Vagina (tissue), 2 donors: ENCODE measurements around the gene DLG5. TPM values are rescaled to one million over a fixed set of nuclear protein-coding genes. Genes with fewer than 3 reads are reported as not detected.
"Not testable (repeated sequence)": the region's sequence is repeated elsewhere in the genome, so short reads cannot be mapped to it uniquely, and the experiment has no call there.

Experiments
- DNase-seq, 2 donors: peaks; one replicate each; pipeline ENCODE4 v3.0.0-alpha.2; 2017; ENCODE audit errors: extremely low spot score in 2 of 2
- H3K27ac ChIP-seq: fragments of 200-600 bp; sonication (generic); one replicate; pipeline ENCODE4 v1.5.1; 2019
- H3K27me3 ChIP-seq: fragments of 200-600 bp; sonication (generic); one replicate; pipeline ENCODE4 v1.5.1; 2019
- H3K36me3 ChIP-seq, 2 donors: fragments of 200-600 bp; sonication (generic); one replicate each; pipeline ENCODE4 v1.5.1; 2017 to 2019
- H3K4me1 ChIP-seq: fragments of 200-600 bp; sonication (generic); one replicate; pipeline ENCODE4 v1.5.1; 2019
- H3K4me3 ChIP-seq, 2 donors: fragments of 200-600 bp; sonication (generic); 1 replicate in 1 of 2; 2 replicates in 1 of 2; pipeline ENCODE4 v1.5.1; 2016 to 2019
- H3K9me3 ChIP-seq: fragments of 200-600 bp; sonication (generic); one replicate; pipeline ENCODE4 v1.5.1; 2019
- POLR2A ChIP-seq, 2 donors: fragments of 450-650 bp; IDR thresholded peaks; one replicate each; pipeline ENCODE4 v1.6.1; 2017; ENCODE audit warnings: antibody characterized with exemption in 2 of 2, mild to moderate bottlenecking in 2 of 2, moderate library complexity in 2 of 2
- POLR2AphosphoS5 ChIP-seq, 2 donors: sonication (generic); formaldehyde crosslinking; IDR thresholded peaks; one replicate each; pipeline ENCODE4 v1.9.0; 2017; ENCODE audit warnings: antibody characterized with exemption in 2 of 2, mild to moderate bottlenecking in 2 of 2, low read depth in 1 of 2; ENCODE audit not compliant: insufficient read depth in 1 of 2
- intact Hi-C: fragments of 100-400 bp; cut with DNase I; formaldehyde crosslinking; loops from one replicate; pipeline ENCODE4 v1.15.1; 2023
- total RNA-seq: library from RNA; depleted of rRNA; stranded (reverse); fragments of >200 nt; gene quantifications from one replicate; pipeline ENCODE4 v1.2.3, GENCODE V29; 2016
- TF ChIP-seq, protein P1 (sequence below), 3 experiments: fragments of 450-650 bp in 2 of 3; fragments of 200-600 bp in 1 of 3; sonication (generic) in 1 of 3; IDR thresholded peaks; one replicate each; pipeline ENCODE4 v1.5.1; 2017 to 2019; ENCODE audit warnings: antibody characterized with exemption in 3 of 3, mild to moderate bottlenecking in 2 of 3, moderate library complexity in 2 of 3

Gene DLG5
- total RNA-seq, 1 donor from 2014 or later: 57.5 TPM

DNA sequence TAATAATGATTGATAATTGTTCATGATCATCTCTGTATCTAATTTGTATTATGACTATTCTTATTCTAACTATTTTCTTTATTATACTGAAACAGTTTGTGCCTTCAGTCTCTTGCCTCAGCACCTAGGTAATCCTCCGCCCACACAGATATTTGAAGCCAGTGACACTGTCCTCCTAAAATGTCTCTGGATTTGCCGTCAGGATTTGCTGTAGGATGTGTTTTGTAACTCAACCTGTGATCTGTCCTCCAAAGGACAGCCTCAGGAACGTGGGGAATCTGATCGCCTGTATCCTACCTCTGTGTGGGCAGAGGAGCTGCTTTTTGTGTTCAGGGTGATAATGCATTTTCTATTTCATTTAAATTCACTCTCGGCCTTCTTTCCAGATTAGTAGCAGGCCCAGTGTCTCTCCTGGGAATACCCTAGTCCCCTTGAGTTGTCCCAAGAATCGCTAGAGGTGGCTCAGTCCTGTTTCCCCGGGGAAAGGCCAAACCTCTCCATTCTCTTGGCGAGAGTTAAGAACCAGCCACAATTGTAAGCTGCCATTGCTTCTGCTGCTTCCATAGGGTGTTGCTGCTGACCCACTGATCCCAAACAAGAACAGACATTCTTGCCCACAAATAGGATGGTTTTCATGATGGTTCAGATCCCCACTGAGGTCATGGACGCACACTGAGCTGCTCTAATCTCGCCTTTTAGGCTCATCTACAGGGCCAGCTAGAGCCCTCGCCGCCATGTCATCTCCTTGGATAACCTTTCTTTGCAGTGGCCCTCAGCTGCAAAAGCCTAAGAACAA lies 152.7 kb downstream of the DLG5 start:
- no peaks in the 10 kb centered on the region for H3K4me1 ChIP-seq
- H3K27me3 ChIP-seq: no peaks in the 10 kb centered on the region
- no peaks in the 10 kb centered on the region for H3K9me3 ChIP-seq
- peak in 1 of 2 donors; percentile 81 for DNase-seq
- H3K36me3 ChIP-seq: no peaks in the 10 kb centered on the region
- H3K4me3 ChIP-seq: no peak overlapping the region
- no peak overlapping the region for H3K27ac ChIP-seq
- TF ChIP-seq POLR2A (IDR thresholded peaks at IDR 0.05) (no peak), POLR2AphosphoS5 (IDR thresholded peaks at IDR 0.05; ENCODE audit: insufficient read depth in 1 of 2, low read depth in 1 of 2) (no peak)
- TF ChIP-seq, protein P1, sequence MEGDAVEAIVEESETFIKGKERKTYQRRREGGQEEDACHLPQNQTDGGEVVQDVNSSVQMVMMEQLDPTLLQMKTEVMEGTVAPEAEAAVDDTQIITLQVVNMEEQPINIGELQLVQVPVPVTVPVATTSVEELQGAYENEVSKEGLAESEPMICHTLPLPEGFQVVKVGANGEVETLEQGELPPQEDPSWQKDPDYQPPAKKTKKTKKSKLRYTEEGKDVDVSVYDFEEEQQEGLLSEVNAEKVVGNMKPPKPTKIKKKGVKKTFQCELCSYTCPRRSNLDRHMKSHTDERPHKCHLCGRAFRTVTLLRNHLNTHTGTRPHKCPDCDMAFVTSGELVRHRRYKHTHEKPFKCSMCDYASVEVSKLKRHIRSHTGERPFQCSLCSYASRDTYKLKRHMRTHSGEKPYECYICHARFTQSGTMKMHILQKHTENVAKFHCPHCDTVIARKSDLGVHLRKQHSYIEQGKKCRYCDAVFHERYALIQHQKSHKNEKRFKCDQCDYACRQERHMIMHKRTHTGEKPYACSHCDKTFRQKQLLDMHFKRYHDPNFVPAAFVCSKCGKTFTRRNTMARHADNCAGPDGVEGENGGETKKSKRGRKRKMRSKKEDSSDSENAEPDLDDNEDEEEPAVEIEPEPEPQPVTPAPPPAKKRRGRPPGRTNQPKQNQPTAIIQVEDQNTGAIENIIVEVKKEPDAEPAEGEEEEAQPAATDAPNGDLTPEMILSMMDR (IDR thresholded peaks at IDR 0.05): no peak
- intact Hi-C loops: no loop called here

DNA sequence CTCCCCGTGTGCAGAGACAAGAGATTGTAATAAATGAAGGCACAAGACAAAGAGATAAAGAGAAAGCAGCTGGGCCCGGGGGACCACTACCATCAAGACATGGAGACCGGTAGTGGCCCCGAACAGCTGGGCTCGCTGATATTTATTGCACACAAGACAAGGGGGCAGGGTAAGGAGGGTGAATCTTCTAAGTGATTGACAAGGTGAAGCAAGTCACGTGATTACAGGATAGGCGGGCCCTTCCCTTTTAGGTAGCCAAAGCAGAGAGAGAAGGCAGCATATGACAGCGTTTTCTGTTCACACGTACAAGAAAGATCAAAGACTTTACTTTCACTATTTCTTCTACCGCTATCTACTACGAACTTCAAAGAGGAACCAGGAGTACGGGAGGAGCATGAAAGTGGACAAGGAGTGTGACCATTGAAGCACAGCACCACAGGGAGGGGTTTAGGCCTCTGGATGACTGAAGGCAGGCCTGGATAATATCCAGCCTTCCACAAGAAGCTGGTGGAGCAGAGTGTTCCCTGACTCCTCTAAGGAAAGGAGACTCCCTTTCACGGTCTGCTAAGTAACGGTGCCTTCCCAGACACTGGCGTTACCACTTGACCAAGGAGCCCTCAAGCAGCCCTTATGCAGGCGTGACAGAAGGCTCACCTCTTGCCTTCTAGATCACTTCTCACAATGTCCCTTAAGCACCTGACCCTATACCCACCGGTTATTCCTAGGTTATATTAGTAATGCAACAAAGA lies 153.5 kb downstream of the DLG5 start:
- H3K27ac ChIP-seq, H3K27me3 ChIP-seq, H3K9me3 ChIP-seq, H3K4me3 ChIP-seq, H3K4me1 ChIP-seq, intact Hi-C loops, H3K36me3 ChIP-seq: not testable (repeated sequence)
- DNase-seq: peak in 1 of 2 donors; percentile 4

DNA sequence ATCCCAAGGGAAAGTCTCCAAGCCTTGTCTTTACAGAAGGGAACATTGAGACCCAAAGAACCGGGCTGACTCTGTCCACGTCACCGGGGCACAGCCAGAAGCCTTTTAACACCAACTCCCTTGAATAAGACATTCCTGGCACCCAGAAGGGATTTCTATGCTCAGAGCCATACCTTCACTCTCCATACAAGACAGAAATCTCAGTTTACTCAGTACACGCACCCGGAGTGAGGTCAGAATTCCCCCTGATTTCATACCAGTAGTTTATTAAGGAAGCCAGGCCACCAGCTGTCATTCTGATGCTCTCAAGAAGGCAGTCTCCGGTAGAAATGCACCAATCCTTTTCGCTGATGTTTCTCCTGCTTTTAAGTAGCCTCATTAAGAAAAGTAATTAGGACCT lies 154.7 kb downstream of the DLG5 start:
- Histone ChIP-seq H3K27ac (no peak overlapping the region), H3K9me3 (no peaks in the 10 kb centered on the region), H3K27me3 (no peaks in the 10 kb centered on the region), H3K4me1 (no peaks in the 10 kb centered on the region), H3K36me3 (no peaks in the 10 kb centered on the region), H3K4me3 (no peak overlapping the region)
- intact Hi-C loops: no loop called here
- DNase-seq: no peak
- TF ChIP-seq, protein P1 (IDR thresholded peaks at IDR 0.05): no peak
- no peak for TF ChIP-seq POLR2AphosphoS5 (IDR thresholded peaks at IDR 0.05; ENCODE audit: insufficient read depth in 1 of 2, low read depth in 1 of 2)
- no peak for TF ChIP-seq POLR2A (IDR thresholded peaks at IDR 0.05)

DNA sequence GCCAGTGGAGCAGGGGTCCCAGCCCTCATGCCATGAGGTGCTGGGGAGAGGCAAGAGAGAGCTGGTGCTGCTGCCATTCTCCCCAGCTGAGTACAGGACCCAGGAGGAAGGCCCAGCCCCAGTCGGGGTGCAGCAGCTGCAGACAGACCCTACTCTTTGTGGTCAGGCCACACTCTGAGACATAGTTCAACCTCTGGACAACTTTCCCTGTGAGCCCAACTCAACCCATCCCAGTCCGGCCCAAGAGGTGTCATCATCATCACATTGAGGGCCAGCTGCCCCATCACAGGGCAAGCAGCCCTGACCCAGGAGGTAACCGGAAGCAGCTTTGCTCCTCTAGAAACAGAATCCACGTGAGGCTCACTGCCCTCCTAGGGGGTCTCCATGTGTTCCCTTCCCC lies 155.1 kb downstream of the DLG5 start:
- no peaks in the 10 kb centered on the region for H3K36me3 ChIP-seq
- H3K9me3 ChIP-seq: no peaks in the 10 kb centered on the region
- no peak overlapping the region for H3K27ac ChIP-seq
- H3K4me3 ChIP-seq: no peak overlapping the region
- peak in 1 of 2 donors; percentile 81 for DNase-seq
- intact Hi-C loops: no loop called here
- H3K4me1 ChIP-seq: no peaks in the 10 kb centered on the region
- no peak for TF ChIP-seq POLR2AphosphoS5 (IDR thresholded peaks at IDR 0.05; ENCODE audit: insufficient read depth in 1 of 2, low read depth in 1 of 2)
- TF ChIP-seq POLR2A (IDR thresholded peaks at IDR 0.05): no peak
- TF ChIP-seq, protein P1 (IDR thresholded peaks at IDR 0.05): no peak
- no peaks in the 10 kb centered on the region for H3K27me3 ChIP-seq

DNA sequence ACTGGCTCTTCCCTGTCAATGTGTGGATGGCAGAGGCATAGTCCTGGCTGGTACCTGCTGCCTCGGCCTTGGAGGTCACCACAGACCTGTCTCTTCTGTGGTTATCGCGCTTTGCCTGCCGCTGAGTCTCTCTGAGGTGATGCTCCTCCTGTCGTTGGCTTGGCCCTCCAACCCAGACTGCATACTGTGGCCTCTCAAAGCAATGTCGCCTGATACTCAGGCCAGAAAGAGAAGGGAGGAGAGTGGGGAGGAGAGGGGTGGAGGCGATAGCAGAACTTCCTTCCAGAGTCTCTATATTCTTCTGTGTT lies 155.7 kb downstream of the DLG5 start:
- no peaks in the 10 kb centered on the region for H3K27me3 ChIP-seq
- DNase-seq: no peak
- TF ChIP-seq POLR2AphosphoS5 (IDR thresholded peaks at IDR 0.05; ENCODE audit: insufficient read depth in 1 of 2, low read depth in 1 of 2) (no peak), POLR2A (IDR thresholded peaks at IDR 0.05) (no peak)
- TF ChIP-seq, protein P1 (IDR thresholded peaks at IDR 0.05): no peak
- no peaks in the 10 kb centered on the region for H3K4me1 ChIP-seq
- intact Hi-C loops: no loop called here
- no peaks in the 10 kb centered on the region for H3K9me3 ChIP-seq
- H3K4me3 ChIP-seq: no peak overlapping the region
- no peaks in the 10 kb centered on the region for H3K36me3 ChIP-seq
- H3K27ac ChIP-seq: no peak overlapping the region
